GM12872 (cell line): ENCODE data around the gene EPHA6.

Experiments
- TF ChIP-seq, protein P1 (sequence below): IDR thresholded peaks from 3 replicates; pipeline ENCODE4 v1.5.1; 2011; ENCODE audit warnings: low read depth, mild to moderate bottlenecking, low read length, moderate library complexity; ENCODE audit not compliant: insufficient read depth

Gene EPHA6

DNA sequence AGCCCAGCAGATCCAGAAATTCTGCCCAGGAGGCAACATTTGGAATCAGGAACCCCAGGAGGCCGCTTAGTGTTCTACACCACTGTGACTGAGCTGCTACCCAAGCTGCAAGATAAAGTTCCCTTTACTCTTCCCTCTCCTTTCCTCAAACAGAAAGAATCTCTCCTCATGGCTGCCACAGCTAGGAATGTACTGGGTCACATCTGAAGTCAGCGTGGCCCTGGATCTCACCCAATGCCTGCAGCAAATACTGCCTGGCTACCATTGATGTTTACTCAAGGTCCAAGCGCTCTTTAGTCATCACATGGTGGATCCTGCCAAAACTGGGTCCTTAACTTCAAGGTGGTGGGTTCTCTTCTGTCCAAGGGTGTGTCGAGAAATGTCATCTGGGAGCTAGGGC, 382.7 kb downstream of the EPHA6 start:
- TF ChIP-seq, protein P1, sequence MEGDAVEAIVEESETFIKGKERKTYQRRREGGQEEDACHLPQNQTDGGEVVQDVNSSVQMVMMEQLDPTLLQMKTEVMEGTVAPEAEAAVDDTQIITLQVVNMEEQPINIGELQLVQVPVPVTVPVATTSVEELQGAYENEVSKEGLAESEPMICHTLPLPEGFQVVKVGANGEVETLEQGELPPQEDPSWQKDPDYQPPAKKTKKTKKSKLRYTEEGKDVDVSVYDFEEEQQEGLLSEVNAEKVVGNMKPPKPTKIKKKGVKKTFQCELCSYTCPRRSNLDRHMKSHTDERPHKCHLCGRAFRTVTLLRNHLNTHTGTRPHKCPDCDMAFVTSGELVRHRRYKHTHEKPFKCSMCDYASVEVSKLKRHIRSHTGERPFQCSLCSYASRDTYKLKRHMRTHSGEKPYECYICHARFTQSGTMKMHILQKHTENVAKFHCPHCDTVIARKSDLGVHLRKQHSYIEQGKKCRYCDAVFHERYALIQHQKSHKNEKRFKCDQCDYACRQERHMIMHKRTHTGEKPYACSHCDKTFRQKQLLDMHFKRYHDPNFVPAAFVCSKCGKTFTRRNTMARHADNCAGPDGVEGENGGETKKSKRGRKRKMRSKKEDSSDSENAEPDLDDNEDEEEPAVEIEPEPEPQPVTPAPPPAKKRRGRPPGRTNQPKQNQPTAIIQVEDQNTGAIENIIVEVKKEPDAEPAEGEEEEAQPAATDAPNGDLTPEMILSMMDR: no peak

DNA sequence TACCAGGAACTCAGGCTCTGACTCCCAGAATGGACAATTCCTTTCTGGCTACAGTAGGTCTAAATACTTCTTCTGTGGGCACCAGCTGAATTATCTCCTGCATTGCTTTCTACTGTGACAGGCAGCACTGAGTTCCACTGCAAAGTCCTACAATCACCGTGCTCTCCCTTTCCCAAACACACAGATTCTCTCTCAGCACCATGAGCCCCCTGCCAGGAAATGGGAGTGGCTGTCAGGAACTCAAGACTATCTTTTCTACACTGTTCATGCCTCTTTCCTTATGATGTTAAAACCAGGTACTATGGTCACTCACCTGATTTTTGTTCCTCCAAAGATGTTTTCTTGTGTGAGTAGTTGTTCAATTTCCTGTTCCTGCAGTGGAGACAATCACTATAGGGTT, 383.4 kb downstream of the EPHA6 start:
- TF ChIP-seq, protein P1: no peak

DNA sequence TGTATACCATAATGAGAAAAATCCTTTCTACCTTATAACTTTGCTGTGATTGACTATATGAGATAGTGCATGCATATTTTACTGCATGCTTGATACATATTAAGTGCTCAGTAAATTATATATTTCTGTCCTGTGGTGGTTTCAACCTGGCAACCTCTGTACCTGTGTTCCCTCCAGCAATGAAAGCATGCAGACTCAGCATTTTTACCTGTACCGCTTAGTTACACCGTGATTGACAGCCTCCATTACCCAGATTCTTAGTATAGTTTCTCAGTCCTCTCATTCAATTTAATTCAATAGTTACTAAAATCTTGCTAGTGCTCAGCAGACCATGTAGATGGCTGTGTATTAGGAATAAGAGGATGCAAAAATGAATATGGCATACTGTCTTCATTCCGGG, 386.0 kb downstream of the EPHA6 start:
- TF ChIP-seq, protein P1: no peak

DNA sequence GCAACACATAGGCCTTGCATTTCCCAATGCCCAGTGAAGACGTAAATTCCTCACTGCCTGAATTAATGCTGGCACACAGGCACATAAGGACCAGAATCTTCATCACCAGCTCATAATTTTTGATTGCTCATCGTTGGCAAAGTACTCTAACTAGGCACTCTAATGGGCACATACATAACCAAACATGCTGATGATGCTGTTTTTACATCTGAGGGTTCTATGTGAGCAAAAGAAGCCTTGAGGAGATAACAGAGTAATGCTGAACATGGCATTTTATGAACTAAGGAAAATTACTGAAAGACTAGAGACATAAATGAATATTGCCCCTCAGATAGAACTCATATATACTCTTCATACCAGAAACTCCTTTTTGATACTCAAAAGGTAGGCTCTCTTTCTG, 387.4 kb downstream of the EPHA6 start:
- TF ChIP-seq, protein P1: no peak

DNA sequence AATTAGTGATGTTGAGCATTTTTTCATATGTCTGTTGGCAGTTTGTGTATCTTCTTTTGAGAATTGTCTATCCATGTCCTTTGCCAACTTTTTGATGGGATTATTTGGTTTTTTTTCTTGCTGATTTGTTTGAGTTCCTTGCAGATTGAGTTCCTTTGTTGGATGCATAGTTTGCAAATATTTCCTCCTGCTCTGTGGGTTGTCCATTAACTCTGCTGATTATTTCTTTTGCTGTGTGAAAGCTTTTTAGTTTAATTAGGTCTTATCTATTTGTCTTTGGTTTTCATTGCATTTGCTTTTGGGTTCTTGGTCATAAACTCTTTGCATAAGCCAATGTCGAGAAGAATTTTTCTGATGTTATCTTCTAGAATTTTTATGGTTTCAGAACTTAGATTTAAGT, 414.6 kb downstream of the EPHA6 start:
- TF ChIP-seq, protein P1: no peak

DNA sequence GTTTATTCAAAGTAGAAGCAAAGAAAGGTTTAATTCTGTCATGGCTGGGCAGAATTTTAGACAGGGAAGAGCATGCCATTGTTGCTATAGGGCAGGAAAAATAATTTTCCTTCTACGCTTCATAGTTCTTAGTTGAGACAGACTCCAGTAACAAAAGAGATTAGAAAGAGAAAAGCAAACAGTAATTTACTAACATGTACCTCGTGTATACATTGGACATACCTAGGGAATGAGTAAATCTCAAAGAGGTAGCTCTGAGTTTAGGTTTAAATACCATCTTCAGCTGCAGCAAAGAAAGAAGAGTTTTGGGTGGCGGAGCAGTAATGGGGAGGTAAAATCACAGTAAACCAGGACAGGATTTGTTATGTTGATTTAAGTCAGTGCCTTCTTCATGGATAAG, 416.1 kb downstream of the EPHA6 start:
- TF ChIP-seq, protein P1: no peak

DNA sequence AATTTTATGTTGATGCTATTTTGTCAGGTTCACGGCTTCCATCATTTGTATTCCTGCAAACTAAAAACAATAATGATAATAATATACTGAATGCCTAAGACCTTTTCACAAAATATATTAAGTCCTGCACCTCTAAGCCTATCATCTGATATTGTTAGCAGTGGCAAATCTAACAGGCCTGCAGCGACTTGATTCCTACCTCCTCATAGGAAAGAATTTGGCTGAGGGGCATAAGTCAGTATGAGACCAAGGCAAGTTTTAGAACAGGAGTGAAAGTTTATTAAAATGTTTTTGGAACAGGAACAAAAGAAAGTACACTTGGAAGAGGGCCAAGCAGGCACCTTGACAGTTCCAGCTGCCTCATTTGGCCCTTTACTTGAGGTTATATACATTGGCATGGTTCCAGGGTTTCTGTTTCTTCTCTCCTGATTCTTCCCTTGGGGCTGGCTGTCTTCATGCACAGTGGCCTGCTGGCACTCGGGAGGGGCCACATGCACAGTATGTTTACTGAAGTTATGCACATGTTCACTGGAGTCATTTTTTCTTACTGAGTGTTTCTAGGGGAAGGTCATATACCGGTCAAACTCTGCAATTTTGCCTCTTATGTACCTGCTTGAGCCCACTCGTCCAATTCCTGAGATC, 418.1 kb downstream of the EPHA6 start:
- TF ChIP-seq, protein P1: no peak
